HG03135 (cell line): ENCODE measurements around the gene C16orf90.
"Not testable (repeated sequence)": the region's sequence is repeated elsewhere in the genome, so short reads cannot be mapped to it uniquely, and the experiment has no call there.

Experiments
- ATAC-seq: cut with Tn5 transposase; IDR thresholded peaks from one replicate; pipeline ENCODE4 v1.9.1; 2021; ENCODE audit warnings: mild to moderate bottlenecking, moderate library complexity; ENCODE audit not compliant: unreplicated experiment

The C16orf90 gene

DNA sequence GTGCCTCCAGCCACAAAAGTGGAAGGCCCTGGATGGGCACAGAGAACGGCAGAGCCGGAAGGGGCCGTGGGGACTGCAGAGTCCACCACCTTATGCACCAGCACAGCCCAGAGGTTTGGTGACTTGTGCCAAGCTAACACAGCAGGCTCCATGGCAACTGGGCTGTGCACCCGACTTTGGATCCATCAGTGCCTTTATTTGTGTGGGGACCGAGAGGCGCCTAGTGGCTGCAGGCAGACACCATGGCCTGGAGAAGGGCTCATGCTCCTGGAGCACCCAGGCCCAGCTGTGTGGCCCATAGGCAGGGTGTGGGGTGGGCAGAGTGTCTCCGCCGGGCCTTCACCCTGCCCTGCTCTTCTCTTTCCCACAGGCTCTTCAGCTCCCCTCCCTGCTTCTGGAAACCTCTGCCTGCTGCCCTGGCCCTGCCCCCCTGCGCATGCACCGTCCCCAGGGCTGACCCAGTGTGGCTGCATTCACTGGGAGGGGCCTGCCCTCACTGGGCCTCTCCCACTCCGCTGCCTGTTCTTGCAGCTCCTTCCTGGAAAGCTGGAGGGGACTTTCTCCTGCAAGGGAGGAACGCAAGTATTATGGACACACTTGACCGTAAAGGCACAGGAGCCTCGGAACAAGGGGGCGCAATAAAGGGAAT lies 10.1 kb downstream of the C16orf90 start:
- ATAC-seq, result no peak

DNA sequence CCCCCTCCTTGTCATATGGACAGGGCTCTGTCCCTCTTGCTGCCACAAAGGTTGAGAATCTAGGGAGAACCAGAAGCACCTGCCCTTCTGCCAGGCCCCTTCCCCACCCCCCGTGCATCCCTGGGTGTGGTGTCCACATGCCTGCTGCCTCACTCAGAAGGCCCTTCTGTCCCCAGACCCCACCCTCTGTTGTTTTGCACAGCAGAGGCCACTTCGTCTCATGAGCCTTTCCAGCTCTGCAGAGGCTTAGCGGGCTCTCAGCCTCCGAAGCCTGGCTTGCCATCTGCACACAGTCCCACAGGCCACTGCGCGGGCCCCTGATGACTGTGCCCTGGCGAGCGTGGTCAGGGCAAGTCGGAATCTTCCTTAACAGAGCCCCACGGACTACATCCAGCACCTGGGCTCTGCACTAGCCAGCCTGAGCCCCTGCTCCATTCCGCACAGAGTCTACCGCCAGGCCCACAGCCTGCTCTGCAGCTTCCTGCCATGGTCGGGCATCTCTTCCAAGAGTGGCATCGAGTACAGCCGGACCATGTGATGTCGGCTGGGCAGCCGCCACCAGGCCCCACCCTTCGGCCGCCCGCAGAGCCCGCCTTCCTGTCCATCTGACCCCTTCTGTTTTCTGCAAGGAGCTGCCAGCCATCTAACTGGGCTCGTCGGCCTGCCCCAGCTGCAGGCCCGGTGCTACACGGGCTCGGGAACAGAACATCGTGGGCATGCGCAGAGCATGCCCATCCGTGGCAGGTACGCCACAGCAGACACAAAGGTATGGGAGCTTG lies 10.8 kb downstream of the C16orf90 start:
- ATAC-seq, result no peak

DNA sequence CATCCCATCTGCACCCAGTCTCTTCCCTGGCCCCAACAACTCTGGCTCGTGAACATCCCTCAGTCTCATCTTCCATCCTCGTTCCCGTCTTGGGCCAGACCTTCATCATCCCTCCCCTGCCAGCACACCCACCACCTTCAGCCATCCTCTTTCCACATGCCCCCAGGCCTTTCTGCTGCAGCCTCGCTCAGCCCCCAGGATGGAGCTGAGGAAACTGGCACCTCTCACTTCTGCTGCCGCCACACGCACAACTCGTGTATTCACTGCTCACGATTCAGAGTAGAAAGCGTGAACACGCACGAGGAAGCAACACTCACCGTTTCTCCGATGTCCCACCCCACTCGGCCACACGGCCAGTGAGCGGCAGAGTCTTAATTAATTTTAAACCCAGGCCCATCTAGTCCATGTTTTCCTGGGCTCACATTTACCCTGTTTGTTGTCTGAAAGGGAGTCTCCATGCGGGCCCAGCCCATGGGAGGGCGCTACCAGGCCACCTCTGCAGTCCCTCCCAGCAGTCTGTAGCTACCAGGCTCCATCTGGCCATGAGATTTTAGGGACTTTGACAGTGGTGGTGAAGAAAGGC lies 12.5 kb downstream of the C16orf90 start:
- no peak for ATAC-seq

DNA sequence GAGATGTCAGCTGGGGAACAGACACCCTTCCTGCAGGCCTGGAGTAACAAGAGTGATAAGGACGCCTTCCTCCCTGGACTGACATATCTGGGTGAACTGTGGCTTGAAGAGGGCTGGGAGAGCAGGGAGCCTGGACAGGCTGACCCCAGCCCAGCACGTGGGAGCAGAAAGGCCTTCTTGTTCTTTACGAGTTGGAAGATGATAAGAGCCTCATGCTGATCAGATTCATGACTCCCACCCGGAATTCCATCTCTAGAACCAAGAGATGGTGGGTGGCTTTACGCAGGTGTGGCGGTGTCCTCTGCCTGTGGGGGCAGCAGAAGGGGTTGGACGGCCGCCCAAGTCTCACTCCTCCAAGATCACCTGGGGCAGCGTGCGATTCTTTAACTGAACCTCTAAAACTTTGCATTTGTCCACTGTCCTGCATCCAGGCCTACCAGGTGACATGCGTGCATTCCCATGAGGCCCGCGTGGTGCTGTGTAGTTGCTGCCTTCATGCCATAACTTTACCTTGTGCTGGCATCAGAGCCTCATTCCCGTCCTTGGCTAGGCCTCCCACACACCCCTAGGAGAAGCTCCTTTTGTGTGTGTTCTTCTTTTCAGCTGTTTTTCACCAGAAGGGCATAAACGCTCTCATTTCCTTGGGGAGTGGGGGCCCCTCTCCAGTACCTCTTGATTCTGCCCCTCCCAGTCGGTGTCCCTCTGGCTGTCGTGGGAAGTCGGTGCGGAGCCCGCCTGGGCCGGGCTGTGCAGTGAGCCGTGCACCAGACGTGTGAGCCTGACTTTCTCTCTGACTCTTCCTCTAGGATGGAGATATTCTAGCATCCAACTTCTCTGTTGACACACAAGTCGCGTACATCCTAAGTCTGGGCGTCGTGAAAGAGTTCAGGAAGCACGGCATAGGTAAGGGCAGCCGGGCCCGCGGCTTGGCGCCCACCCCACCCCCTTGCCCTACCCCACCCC lies 13.3 kb downstream of the C16orf90 start:
- no peak for ATAC-seq

DNA sequence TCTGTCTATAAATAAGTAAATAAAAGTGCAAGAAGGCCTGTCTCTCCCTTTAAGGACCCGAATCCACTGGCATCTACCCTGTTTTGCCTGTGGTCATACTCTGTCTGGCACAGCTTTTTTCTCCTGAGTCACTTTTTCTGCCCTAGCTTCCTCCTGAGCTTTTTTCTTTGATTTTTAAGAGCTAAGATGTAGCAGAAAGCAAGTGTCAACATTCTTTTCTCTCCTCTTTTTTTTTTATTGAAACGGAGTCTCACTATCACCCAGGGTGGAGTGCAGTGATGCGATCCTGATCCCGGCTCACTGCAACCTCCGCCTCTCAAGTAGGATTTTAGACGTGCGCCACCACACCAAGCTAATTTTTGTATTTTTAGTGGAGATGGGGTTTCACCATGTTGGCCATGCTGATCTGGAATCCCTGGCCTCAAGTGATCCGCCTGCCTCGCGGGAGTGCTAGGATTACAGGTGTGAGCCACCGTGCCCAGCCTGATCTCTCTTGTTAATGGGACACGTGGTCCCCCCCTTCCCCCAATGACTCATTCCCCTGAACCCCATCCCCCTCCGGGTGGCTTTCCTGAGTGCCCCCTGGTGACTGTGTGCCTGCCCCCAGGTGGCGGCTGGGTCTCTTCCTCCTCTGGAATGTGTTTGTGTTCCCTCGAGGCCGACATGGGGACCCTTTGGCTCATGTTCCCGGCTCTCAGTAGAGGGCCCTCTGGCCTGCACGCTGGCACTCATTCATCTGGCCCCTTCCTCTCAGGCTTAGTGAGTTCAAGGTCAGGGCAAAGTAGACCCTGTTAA lies 14.2 kb downstream of the C16orf90 start:
- ATAC-seq, result no peak

DNA sequence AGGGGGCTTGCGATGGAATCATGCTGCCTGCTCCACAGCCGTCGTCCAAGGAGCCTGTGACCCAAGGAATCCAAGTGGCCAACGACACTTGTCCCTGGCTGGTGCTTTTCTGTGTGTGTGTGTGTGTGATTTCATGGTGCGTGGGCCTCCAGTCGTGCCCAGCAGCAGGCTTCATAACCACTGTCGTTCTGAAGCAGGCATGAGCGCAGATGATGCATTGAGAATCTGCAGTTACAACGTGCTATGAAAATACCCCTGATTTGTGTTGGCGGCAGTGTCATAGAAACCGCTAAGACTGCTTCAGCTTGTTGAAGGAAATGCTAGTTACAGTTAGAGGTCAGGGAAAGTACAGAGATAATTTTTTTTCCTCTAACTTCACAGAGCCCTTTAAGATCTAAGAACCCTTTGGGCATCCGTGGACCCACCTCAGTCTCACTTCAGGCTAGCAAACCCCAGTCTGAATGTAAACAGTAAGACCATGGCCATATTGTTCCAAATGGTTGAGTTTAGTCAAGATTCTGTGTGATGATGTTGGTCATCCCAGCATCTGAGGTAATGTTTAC lies 15.6 kb downstream of the C16orf90 start:
- no peak for ATAC-seq

DNA sequence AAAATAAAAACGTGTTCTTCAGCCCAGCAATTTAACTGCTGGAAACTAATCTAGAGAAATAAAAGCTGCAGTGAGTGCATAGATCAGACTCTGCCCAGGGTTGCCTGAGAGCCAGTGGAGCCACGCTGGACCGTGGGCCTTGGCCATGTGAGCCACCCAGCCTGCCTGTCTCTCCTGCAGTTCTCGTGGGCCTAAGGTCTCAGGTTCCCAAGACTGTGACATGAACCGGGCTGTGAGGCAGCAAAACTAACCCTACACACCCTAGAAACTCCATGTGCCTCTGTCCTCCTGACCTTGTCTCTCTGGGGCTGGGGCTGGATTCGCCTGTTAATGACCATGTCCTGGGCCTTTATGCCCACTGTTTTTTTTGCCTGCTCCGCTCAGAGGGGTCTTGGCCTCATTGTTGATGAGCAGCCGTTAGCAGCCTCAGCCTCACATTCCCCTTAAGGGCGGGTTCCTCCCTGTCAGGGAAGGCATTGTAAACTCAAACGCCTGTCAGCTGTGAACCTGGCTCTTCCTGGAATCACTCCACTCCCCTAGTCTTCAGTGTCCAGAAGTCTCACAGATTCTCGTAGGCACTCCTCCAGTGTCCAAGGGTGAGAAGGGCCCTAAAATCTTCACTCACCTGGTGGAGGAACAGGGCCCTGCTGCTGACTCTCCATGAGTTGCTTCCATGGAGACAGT lies 16.9 kb downstream of the C16orf90 start:
- ATAC-seq, result no peak

DNA sequence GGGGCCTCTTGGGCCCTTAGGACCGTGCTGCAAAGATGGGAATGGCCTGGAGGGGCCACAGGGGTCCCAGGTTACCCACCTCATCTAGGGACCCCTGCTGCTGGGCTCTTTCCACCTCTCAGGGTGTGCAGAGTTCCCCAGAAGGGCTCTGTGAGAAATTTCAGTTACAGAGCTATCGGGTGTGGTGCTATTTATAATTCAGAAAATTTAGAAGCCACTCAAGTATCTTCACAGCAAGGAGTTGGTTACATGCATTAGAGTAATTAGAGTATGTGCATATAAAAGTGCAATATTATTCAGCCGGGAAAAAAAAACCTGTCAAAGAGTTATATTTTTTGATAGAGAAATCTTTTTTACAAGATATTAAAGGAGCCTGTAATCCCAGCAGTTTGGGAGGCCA lies 18.9 kb downstream of the C16orf90 start:
- ATAC-seq, result no peak

DNA sequence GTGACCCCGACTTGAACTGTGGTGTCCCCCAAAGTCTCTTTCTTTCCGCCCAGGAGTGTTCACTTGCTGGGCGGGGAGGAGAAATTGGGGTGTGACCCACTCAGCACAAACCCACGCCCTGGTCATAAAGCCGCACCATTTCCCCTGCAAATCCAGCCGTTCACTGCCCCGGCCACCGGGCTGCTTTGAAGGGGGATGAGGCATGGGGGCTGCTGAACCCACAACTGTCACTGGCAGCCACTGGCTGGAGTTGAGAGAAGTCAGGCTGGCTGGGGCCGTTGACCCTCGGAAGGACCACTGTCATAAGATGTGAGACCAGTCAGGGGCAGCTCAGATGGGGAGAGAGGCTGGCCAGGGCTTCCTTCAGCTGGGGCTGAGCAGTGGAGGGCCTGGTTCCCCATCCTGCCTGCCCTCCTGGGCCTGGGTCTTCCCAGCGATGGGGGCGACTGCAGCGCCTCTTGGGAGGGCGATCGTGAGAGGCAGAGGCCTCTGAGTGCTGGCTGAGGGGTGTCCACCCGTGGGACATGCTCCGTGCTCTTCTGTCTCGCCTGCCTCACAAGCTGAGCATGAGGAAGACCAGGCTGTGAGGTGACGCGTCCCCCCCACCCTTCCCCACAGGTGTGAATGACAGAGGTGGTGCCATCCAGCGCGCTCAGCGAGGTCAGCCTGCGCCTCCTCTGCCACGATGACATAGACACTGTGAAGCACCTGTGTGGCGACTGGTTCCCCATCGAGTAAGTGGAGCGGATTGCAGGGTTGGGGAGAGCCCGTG lies 19.5 kb downstream of the C16orf90 start:
- no peak for ATAC-seq

DNA sequence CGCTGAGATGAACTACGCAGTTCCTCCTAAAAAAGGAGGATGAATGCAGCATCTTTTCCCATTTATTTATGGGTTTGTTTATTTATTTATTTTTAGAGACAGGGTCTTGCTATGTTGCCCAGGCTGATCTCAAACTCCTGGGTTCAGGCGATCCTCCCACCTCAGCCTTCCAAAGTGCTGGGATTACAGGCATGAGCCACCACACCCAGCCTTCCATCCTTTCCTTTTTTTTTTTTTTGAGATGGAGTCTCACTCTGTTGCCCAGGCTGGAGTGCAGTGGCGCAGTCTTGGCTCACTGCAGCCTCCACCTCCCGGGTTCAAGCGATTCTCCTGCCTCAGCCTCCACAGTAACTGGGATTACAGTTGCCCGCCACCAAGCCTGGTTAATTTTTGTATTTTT lies 20.4 kb downstream of the C16orf90 start:
- not testable (repeated sequence) for ATAC-seq

DNA sequence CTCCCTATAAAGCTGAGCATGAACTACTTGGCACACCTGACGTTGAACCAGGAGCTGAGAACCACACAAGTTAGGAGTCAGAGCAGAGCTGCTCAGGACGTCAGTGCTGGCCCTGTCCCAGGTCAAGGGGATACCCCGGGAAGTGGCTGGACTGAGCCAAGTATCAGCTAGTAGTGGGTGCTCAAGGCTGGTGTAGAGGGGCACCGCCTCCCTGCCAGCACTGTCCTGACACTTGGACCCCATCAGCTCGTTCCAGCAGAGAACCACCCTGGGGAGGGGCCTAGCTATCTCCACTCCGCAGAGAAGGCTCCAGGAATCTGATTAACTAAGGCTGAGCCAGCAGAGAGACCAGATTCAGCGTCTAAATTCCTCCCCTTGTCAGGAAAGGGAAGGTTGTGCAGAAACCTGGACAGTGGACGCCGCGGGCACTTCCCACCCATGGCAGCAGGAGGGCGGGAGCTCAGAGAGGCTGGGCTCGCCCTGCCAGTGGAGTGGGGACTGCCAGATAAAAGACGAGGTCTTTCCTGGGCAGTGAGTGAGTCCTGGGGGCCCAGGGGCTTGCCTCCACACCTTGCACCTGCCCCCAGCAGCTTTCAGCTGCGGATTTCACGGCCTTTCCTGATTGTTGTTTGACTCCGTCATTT lies 21.0 kb downstream of the C16orf90 start:
- no peak for ATAC-seq

DNA sequence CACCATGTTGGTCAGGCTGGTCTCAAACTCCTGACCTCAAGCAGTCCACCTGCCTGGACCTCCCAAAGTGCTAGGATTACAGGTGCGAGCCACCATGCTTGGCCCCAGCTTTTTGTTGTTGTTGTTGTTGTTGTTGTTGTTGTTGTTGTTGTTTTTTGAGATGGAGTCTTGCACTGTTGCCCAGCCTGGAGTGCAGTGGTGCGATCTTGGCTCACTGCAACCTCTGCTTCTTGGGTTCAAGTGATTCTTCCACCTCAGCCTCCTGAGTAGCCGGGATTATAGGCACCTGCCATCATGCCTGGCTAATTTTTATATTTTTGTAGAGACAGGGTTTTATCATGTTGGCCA lies 21.7 kb downstream of the C16orf90 start:
- not testable (repeated sequence) for ATAC-seq

DNA sequence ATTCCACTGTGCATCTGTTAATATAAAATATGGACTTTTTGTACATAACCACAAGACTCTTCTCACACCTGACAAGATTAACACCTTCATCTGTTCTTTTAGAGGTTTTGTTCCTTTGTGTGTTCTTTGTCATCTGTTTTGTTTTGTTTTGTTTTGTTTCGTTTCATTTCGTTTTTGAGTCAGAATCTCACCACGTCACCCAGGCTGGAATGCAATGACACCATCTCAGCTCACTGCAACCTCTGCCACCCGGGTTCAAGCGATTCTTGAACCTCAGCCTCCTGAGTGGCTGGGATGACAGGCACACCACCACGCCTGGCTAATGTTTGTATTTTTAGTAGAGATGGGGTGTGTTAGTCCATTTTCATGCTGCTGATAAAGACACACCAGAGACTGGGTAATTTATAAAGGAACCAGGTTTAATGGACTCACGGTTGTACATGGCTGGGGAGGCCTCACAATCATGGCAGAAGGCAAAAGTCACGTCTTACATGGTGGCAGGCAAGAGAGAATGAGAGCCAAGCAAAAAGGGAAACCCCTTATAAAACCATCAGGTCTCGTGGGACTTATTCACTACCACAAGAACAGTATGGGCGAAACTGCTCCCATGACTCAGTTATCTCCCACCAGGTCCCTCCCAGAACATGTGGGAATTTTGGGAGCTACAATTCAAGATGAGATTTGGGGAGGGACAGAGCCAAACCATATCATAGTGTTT lies 22.3 kb downstream of the C16orf90 start:
- ATAC-seq, result no peak

DNA sequence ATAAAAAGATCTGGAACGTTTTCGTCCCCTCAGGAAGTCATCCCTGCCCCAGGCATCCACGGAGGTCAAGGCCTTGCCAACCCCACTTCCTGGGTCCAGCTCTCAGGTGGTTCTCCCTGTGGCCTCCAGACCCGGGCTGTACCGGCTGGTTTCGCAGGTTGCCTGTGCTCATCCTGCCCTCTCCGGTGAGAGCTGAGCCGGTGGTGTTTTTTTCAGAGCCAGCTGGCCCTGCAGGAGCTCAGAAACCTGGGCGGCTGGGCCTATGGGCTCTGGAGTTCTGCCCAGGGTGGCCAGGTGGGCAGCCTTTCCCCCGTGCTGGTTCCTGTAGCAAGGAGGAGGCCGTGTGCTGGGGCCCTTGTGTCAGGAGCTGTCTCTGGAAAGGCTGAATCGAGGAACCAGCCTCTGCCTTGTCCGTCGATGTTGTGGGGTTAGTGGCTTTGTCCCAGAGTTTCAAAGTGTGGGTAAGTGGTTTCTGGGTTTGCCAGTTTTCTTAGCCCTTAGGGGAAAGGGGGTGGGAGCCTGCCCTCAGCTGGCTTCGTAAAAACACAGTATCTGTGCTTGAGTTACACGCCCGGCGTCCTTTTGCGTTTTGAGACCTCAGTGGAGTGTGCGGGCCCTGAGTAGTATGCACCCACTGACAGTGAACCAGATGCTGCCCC lies 23.6 kb downstream of the C16orf90 start:
- no peak for ATAC-seq

DNA sequence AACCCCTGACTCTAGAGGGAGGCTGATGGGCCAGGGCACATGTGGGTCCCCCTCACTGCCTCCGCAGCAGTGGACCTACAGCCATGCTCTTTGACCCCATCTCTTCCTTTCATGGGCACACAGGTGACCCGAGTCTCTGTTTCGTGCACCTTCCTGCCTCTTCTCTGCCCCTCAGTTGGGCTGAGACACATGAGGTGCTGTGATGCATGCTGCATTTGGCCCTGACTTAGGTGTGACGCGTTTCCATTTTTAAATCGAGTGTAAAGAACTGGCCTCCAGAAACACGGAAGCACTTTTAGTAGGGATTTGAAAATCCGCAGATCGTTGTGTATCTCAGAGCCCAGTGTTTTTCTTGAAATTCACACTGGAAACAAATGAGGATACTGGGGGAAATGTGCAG lies 24.6 kb downstream of the C16orf90 start:
- no peak for ATAC-seq

DNA sequence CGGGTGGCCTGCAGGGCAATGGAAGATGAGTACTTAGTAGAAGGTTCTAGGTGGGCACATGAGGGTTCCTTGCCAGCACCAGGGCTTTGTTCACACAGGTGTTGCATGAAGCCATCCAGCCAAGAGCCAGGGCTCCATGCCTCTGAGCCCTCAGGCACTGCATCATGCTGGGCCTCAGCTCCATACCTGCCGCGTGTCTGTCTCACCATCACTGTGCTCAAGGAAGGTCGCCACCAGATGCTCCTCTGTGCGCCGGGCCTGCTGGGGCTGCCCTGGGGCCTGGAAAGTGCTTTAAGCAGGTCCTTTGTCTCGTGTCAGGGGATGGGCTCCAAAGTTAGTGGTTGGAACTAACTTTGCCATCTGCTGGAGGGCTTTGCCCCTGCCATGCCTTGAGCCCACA lies 25.6 kb downstream of the C16orf90 start:
- ATAC-seq, result no peak

DNA sequence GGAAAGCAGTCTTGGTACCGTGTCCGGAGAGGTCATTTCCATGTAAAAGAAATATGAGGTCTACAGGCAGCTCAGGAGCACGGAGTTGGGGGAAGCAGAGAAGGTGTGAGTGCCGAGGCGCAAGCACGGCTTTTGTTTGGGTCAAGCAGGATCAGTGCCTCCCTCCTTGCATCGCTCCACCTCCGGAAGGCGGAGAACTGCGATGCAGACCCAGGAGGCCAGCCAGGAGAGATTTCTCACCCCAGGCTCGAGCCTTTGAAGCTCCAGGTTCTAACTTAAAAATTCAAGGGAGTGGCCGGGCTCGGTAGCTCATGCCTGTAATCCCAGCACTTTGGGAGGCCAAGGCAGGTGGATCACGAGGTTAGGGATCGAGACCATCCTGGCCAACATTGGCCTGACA lies 26.8 kb downstream of the C16orf90 start:
- no peak for ATAC-seq
